ENCODE data around the gene DEPDC1.

- no peak for TF ChIP-seq CTCF (IDR thresholded peaks at IDR 0.05)
- no peak for TF ChIP-seq POLR2A (IDR thresholded peaks at IDR 0.05)
Measured at GRCh38 chr1:68459091-68459490, 37.8 kb downstream of the DEPDC1 start.
